Smooth muscle cell (in vitro differentiated cells): ENCODE data around the gene MTURN. TPM values are rescaled to one million over a fixed set of nuclear protein-coding genes. Genes with fewer than 3 reads are reported as not detected.
A peak's percentile ranks its signal among the peaks of the same experiment; 100 is the strongest.

ENCODE experiments used
- DNase-seq: peaks from one replicate; lab custom pipeline; 2025; ENCODE audit not compliant: unreplicated experiment; lab: John Stamatoyannopoulos, UW
- H2AFZ ChIP-seq: fragments of 200-600 bp; sonication (generic); 2 replicates; pipeline ENCODE4 v1.6.0; 2016; ENCODE audit warnings: antibody characterized with exemption, low read depth, mild to moderate bottlenecking
- H3F3A ChIP-seq: fragments of 200-600 bp; sonication (generic); 2 replicates; pipeline ENCODE4 v1.6.0; 2017; ENCODE audit warnings: antibody characterized with exemption, low read depth
- H3K27ac ChIP-seq: fragments of 200-600 bp; sonication (generic); 2 replicates; pipeline ENCODE4 v1.5.1; 2016; ENCODE audit warnings: low read depth, mild to moderate bottlenecking
- H3K27me3 ChIP-seq: fragments of 200-600 bp; sonication (generic); 2 replicates; pipeline ENCODE4 v1.6.1; 2016; ENCODE audit warnings: low read depth, mild to moderate bottlenecking
- H3K36me3 ChIP-seq: fragments of 200-600 bp; sonication (generic); 2 replicates; pipeline ENCODE4 v1.5.1; 2016; ENCODE audit warnings: low read depth
- H3K4me1 ChIP-seq: fragments of 200-600 bp; sonication (generic); 2 replicates; pipeline ENCODE4 v1.5.1; 2016; ENCODE audit warnings: low read depth
- H3K4me2 ChIP-seq: fragments of 200-600 bp; sonication (generic); 2 replicates; pipeline ENCODE4 v1.6.0; 2016; ENCODE audit warnings: mild to moderate bottlenecking
- H3K4me3 ChIP-seq: fragments of 200-600 bp; sonication (generic); 2 replicates; pipeline ENCODE4 v1.5.1; 2016; ENCODE audit warnings: mild to moderate bottlenecking
- H3K79me2 ChIP-seq: fragments of 200-600 bp; sonication (generic); 2 replicates; pipeline ENCODE4 v1.6.0; 2016; ENCODE audit warnings: low read depth, mild to moderate bottlenecking
- H3K9ac ChIP-seq: fragments of 200-600 bp; sonication (generic); 2 replicates; pipeline ENCODE4 v1.6.0; 2016; ENCODE audit warnings: low read depth
- H3K9me3 ChIP-seq: fragments of 200-600 bp; sonication (generic); replicated peaks from 2 replicates; pipeline ENCODE4 v1.5.1; 2016; ENCODE audit warnings: low read depth
- H4K20me1 ChIP-seq: fragments of 200-600 bp; sonication (generic); 2 replicates; pipeline ENCODE4 v1.6.0; 2016; ENCODE audit warnings: low read depth
- WGBS: methylation state at CpG from one replicate; pipeline ENCODE4 v1.1.7; 2016; ENCODE audit warnings: low lambda C conversion rate; 5-methylcytosine and 5-hydroxymethylcytosine counted together
- polyA plus RNA-seq: library from polyadenylated mRNA; unstranded; fragments of >200 nt; fragmentation: Nextera tagmentation; extraction: Ambion mirVana; gene quantifications from 2 replicates; pipeline ENCODE4 v1.2.1, GENCODE V29; 2016
- total RNA-seq: library from RNA; depleted of rRNA; stranded (reverse); fragments of >200 nt; gene quantifications from 2 replicates; pipeline ENCODE4 v1.2.3, GENCODE V29; 2014
- TF ChIP-seq, protein P1 (sequence below): fragments of 200-600 bp; sonication (generic); IDR thresholded peaks from 2 replicates; pipeline ENCODE4 v1.5.1; 2017; ENCODE audit warnings: borderline replicate concordance, mild to moderate bottlenecking, antibody characterized with exemption; ENCODE audit not compliant: insufficient read depth, poor library complexity, severe bottlenecking

Gene MTURN
- total RNA-seq, result 3.9 and 13.1 TPM in 2 replicates
- 3.1 and 5.9 TPM in 2 replicates for polyA plus RNA-seq

DNA sequence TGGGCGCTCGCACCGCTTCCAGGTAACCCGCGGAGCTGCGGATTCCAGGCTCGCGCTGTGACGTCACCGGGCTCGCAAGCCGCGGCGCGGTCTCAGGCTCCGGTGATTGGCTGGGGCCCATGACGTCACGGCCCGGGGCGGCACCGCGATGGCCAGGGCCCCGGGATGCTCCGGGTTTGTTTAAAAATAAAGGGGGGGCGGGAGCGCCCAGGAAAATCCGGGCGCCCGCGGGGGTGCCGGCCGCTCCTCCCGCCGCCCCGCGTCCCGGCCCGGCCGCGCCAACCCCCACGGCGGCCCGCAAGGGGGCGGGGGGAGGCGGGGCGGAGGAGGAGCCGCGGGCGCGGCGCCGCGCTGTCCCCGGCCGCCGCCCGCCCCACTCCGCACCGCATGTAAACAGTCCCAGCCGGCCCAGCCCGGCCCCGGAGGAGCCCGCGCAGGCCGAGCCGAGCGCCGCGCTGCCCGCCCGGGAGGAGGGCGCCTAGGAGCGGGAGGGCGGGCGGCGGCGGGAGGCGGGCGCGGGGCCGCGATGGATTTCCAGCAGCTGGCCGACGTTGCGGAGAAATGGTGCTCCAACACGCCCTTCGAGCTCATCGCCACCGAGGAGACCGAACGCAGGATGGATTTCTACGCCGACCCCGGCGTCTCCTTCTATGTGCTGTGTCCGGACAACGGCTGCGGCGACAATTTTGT is at the start of gene MTURN:
Gene MTURN, plus strand, starts transcription at position 376 of the 690 bp plus-strand sequence. Its CDS starts 151 bp downstream, at position 527.
- under 1% methylated on average over 51 of the region's 99 CpGs for WGBS
- Histone ChIP-seq H3K4me3 (peak within 1 kb of the TSS; percentile 82), H3K36me3 (no peaks in the 10 kb centered on the region), H3K9ac (no peak within 1 kb of the TSS), H3K27ac (no peak within 1 kb of the TSS), H3K4me2 (peak within 1 kb of the TSS; percentile 85), H3K27me3 (peaks cover 6% of the 10 kb centered on the region), H4K20me1 (no peaks in the 10 kb centered on the region), H3K9me3 (no peaks in the 10 kb centered on the region), H3K4me1 (no peaks in the 10 kb centered on the region), H2AFZ (peak within 1 kb of the TSS; percentile 81), H3F3A (no peaks in the 10 kb centered on the region), H3K79me2 (no peaks in the 10 kb centered on the region)
- DNase-seq, result peak; percentile 60
- TF ChIP-seq, protein P1, sequence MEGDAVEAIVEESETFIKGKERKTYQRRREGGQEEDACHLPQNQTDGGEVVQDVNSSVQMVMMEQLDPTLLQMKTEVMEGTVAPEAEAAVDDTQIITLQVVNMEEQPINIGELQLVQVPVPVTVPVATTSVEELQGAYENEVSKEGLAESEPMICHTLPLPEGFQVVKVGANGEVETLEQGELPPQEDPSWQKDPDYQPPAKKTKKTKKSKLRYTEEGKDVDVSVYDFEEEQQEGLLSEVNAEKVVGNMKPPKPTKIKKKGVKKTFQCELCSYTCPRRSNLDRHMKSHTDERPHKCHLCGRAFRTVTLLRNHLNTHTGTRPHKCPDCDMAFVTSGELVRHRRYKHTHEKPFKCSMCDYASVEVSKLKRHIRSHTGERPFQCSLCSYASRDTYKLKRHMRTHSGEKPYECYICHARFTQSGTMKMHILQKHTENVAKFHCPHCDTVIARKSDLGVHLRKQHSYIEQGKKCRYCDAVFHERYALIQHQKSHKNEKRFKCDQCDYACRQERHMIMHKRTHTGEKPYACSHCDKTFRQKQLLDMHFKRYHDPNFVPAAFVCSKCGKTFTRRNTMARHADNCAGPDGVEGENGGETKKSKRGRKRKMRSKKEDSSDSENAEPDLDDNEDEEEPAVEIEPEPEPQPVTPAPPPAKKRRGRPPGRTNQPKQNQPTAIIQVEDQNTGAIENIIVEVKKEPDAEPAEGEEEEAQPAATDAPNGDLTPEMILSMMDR, result no peak

DNA sequence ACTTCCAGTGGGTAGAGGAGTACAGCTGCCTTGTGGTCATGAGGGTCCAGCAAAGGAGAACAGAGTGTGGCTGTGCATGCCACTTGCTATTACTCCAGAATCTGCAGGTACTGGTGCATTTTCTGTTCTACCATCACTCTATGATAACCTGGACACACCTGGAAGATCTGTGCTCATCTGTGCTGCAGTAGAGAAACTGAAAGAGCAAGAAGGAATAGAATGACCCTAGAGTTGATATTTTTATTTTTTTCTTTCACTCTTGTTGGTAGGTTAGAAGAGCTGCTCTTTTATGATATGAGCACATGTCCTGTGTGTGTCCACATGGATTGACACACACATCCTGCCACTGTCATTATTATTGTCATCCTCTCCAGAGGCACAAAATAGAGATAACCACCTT is 48.3 kb upstream of the MTURN start:
- TF ChIP-seq, protein P1, result no peak
- H3K9ac ChIP-seq, result no peak overlapping the region
- H3K4me1 ChIP-seq, result no peaks in the 10 kb centered on the region
- no peaks in the 10 kb centered on the region for H3F3A ChIP-seq
- H3K27ac ChIP-seq, result no peak overlapping the region
- DNase-seq, result no peak
- H3K27me3 ChIP-seq, result no peaks in the 10 kb centered on the region
- H3K4me3 ChIP-seq, result no peak overlapping the region
- H3K36me3 ChIP-seq, result no peaks in the 10 kb centered on the region
- H3K4me2 ChIP-seq, result no peak overlapping the region
- no peak overlapping the region for H2AFZ ChIP-seq
- no peaks in the 10 kb centered on the region for H3K79me2 ChIP-seq
- H3K9me3 ChIP-seq, result no peaks in the 10 kb centered on the region
- peaks cover 17% of the 10 kb centered on the region for H4K20me1 ChIP-seq

DNA sequence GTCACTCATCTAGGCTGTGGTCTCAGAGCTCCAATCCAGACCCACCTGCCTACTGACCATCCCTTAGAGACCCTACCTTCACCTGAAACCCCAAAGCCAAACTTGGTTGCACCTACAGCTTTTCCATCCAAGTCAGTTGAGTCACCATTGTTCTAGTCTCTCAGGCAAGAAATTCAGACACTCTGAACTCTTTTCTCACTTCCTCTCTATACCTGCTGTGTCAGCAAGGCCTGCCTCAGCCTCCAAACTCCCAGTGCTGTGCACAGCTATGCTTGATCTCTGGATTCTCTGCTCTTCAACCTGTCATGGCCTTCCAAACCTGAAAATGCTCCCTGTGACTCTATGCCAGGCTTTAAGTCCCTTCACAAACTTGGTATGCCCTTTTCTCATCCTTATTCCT is 47.4 kb upstream of the MTURN start:
- Histone ChIP-seq H3K4me3 (no peak overlapping the region), H3K4me1 (no peaks in the 10 kb centered on the region), H4K20me1 (peaks cover 15% of the 10 kb centered on the region), H3F3A (no peaks in the 10 kb centered on the region), H3K4me2 (no peak overlapping the region), H3K9ac (no peak overlapping the region), H3K27ac (no peak overlapping the region), H3K9me3 (no peaks in the 10 kb centered on the region), H3K27me3 (no peaks in the 10 kb centered on the region), H3K79me2 (no peaks in the 10 kb centered on the region), H2AFZ (no peak overlapping the region), H3K36me3 (no peaks in the 10 kb centered on the region)
- DNase-seq, result no peak
- TF ChIP-seq, protein P1, result no peak

DNA sequence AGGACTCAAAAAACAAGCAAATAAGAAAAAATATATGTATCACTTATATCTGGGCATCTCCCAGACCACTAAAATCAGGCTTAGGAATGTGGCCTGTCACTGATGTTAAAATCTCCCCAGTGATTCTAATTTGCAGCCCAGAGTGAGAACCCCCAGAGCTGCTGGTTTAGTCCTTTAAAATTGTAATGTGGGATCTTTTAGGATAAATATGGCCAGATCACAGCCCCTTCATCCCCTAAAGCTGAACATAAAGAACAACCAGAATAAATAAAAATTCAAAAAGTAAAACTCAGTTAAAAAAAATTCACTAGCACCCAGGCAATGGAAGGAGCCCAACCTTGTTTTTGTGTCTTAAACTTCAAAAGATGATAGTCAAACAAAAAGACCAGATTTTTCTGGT is 46.4 kb upstream of the MTURN start:
- Histone ChIP-seq H3K27me3 (no peaks in the 10 kb centered on the region), H3K79me2 (no peaks in the 10 kb centered on the region), H2AFZ (no peak overlapping the region), H3K27ac (no peak overlapping the region), H3K36me3 (no peaks in the 10 kb centered on the region), H4K20me1 (peaks cover 15% of the 10 kb centered on the region), H3K4me1 (no peaks in the 10 kb centered on the region), H3K9ac (no peak overlapping the region), H3K4me3 (no peak overlapping the region), H3K4me2 (no peak overlapping the region), H3F3A (no peaks in the 10 kb centered on the region), H3K9me3 (no peaks in the 10 kb centered on the region)
- DNase-seq, result no peak
- TF ChIP-seq, protein P1, result no peak
